IMR-90 (cell line): ENCODE measurements around the gene TTC3. TPM values are rescaled to one million over a fixed set of nuclear protein-coding genes. Genes with fewer than 3 reads are reported as not detected.

Experiments used
- ATAC-seq: fragments of 200-7000 bp; cut with Tn5 transposase; 2 replicates; pipeline ENCODE4 v1.9.1; 2020; ENCODE audit warnings: low read depth, mild to moderate bottlenecking, moderate library complexity
- BruUV-seq: library from RNA; stranded (reverse); fragments of 400-500 nt; replicated peaks from 2 replicates; lab custom pipeline; 2021; lab: Mats Ljungman, UMichigan
- CTCF ChIA-PET: fragments of 300-600 bp; formaldehyde crosslinking; extraction: SDS; loops from one replicate; lab custom pipeline; 2021; ENCODE audit warnings: antibody characterized with exemption; lab: Yijun Ruan, JAX
- POLR2A ChIA-PET: fragments of 300-600 bp; sonication (Branson Sonifier 250); formaldehyde crosslinking; loops from one replicate; lab custom pipeline; 2022; ENCODE audit warnings: antibody characterized with exemption; ENCODE audit not compliant: unreplicated experiment; lab: Charles Lee
- DNase-seq: peaks from one replicate; pipeline ENCODE4 v3.0.0; 2013
- H2AFZ ChIP-seq: replicated peaks from 2 replicates; pipeline ENCODE3; 2013; ENCODE audit warnings: low read length, mild to moderate bottlenecking; ENCODE audit not compliant: poor library complexity
- H2AK5ac ChIP-seq: 2 replicates; pipeline ENCODE4 v1.6.1; 2013; ENCODE audit warnings: low read depth, low read length, inconsistent platforms
- H2AK9ac ChIP-seq: replicated peaks from 2 replicates; pipeline ENCODE3; 2013; ENCODE audit warnings: mild to moderate bottlenecking, low read depth, low read length, moderate library complexity; ENCODE audit not compliant: poor library complexity
- H2BK120ac ChIP-seq: 2 replicates; pipeline ENCODE4 v1.6.1; 2013; ENCODE audit warnings: low read depth, low read length, inconsistent platforms
- H2BK15ac ChIP-seq: 3 replicates; pipeline ENCODE4 v1.6.1; 2013; ENCODE audit warnings: low read depth, low read length, inconsistent platforms
- H2BK20ac ChIP-seq: 2 replicates; pipeline ENCODE4 v1.6.1; 2013; ENCODE audit warnings: low read depth, mild to moderate bottlenecking, inconsistent platforms, low read length, moderate library complexity
- H2BK5ac ChIP-seq: 2 replicates; pipeline ENCODE4 v1.6.1; 2013; ENCODE audit warnings: mild to moderate bottlenecking, low read depth, low read length, inconsistent platforms; ENCODE audit not compliant: poor library complexity, severe bottlenecking
- H3K14ac ChIP-seq: replicated peaks from 2 replicates; pipeline ENCODE4 v1.6.1; 2013; ENCODE audit warnings: low read depth, low read length, inconsistent platforms
- H3K18ac ChIP-seq: 2 replicates; pipeline ENCODE4 v1.6.1; 2013; ENCODE audit warnings: low read depth, low read length, control low read depth
- H3K23ac ChIP-seq: 2 replicates; pipeline ENCODE4 v1.6.1; 2013; ENCODE audit warnings: low read depth, low read length, inconsistent platforms
- H3K27ac ChIP-seq: 2 replicates; pipeline ENCODE4 v1.5.1; 2013; ENCODE audit warnings: mild to moderate bottlenecking, control low read depth, low read length; ENCODE audit not compliant: insufficient read depth
- H3K27me3 ChIP-seq: 2 replicates; pipeline ENCODE4 v1.6.1; 2013; ENCODE audit warnings: low read length; ENCODE audit not compliant: control insufficient read depth, insufficient read depth
- H3K36me3 ChIP-seq: 2 replicates; pipeline ENCODE4 v1.6.1; 2013; ENCODE audit warnings: low read length, mixed read lengths; ENCODE audit not compliant: control insufficient read depth, insufficient read depth
- H3K4ac ChIP-seq: 2 replicates; pipeline ENCODE4 v1.6.1; 2013; ENCODE audit warnings: low read depth, low read length, inconsistent platforms
- H3K4me1 ChIP-seq: 2 replicates; pipeline ENCODE4 v1.6.1; 2013; ENCODE audit warnings: low read length, mixed read lengths; ENCODE audit not compliant: control insufficient read depth, insufficient read depth
- H3K4me2 ChIP-seq: 2 replicates; pipeline ENCODE4 v1.6.1; 2013; ENCODE audit warnings: low read depth, mild to moderate bottlenecking, control low read depth, low read length, moderate library complexity
- H3K4me3 ChIP-seq: 2 replicates; pipeline ENCODE4 v1.5.1; 2013; ENCODE audit warnings: low read depth, mild to moderate bottlenecking, control low read depth, low read length, moderate library complexity; ENCODE audit not compliant: insufficient read depth
- H3K56ac ChIP-seq: 2 replicates; pipeline ENCODE4 v1.6.1; 2013; ENCODE audit warnings: low read length, inconsistent platforms; ENCODE audit not compliant: insufficient read depth; ENCODE audit errors: extremely low read depth
- H3K79me1 ChIP-seq, 2 experiments: 2 replicates each; pipeline ENCODE4 v1.6.1; 2013; ENCODE audit warnings: low read length in 2 of 2, inconsistent platforms in 1 of 2, low read depth in 1 of 2
- H3K9ac ChIP-seq: 2 replicates; pipeline ENCODE4 v1.6.1; 2013; ENCODE audit warnings: low read depth, low read length, control low read depth
- H3K9me1 ChIP-seq: 2 replicates; pipeline ENCODE4 v1.6.1; 2013; ENCODE audit warnings: low read length, inconsistent platforms; ENCODE audit not compliant: insufficient read depth
- H3K9me3 ChIP-seq: 2 replicates; pipeline ENCODE4 v1.6.1; 2013; ENCODE audit warnings: low read length; ENCODE audit not compliant: control insufficient read depth, insufficient read depth
- H4K20me1 ChIP-seq: 2 replicates; pipeline ENCODE4 v1.6.1; 2013; ENCODE audit warnings: low read length, inconsistent platforms; ENCODE audit not compliant: insufficient read depth
- H4K5ac ChIP-seq: 2 replicates; pipeline ENCODE4 v1.6.1; 2013; ENCODE audit warnings: mild to moderate bottlenecking, low read depth, low read length, control low read depth
- H4K8ac ChIP-seq, 2 experiments: 2 replicates each; pipeline ENCODE4 v1.6.1; 2013; ENCODE audit warnings: low read depth in 2 of 2, low read length in 2 of 2, control low read depth in 1 of 2, inconsistent platforms in 1 of 2
- H4K91ac ChIP-seq: 2 replicates; pipeline ENCODE4 v1.6.1; 2013; ENCODE audit warnings: low read depth, low read length, inconsistent platforms; ENCODE audit not compliant: insufficient read depth
- CEBPB ChIP-seq: IDR thresholded peaks from 2 replicates; pipeline ENCODE4 v1.6.1; 2012; ENCODE audit warnings: low read depth, low read length, improper control_type of control experiment
- CHD1 ChIP-seq: IDR thresholded peaks from 2 replicates; pipeline ENCODE4 v1.6.1; 2012; ENCODE audit warnings: low read depth, low read length, improper control_type of control experiment
- FOS ChIP-seq: fragments of 150-350 bp; IDR thresholded peaks from 2 replicates; pipeline ENCODE4 v1.6.1; 2016; ENCODE audit warnings: low read depth, low read length
- MAZ ChIP-seq: IDR thresholded peaks from 2 replicates; pipeline ENCODE4 v1.6.1; 2012; ENCODE audit warnings: low read depth, mild to moderate bottlenecking, low read length, improper control_type of control experiment, moderate library complexity, borderline replicate concordance
- NFE2L2 ChIP-seq: fragments of 150-350 bp; IDR thresholded peaks from 2 replicates; pipeline ENCODE4 v1.6.1; 2016; ENCODE audit warnings: low read depth, mild to moderate bottlenecking, low read length
- RCOR1 ChIP-seq: IDR thresholded peaks from 2 replicates; pipeline ENCODE4 v1.6.1; 2012; ENCODE audit warnings: mild to moderate bottlenecking, low read length, improper control_type of control experiment; ENCODE audit not compliant: insufficient replicate concordance
- SMC3 ChIP-seq: fragments of 150-350 bp; IDR thresholded peaks from 2 replicates; pipeline ENCODE4 v1.6.1; 2016; ENCODE audit warnings: low read depth, mild to moderate bottlenecking, antibody characterized with exemption, low read length, moderate library complexity
- WGBS, 2 experiments: methylation state at CpG; one replicate each; pipeline versions ENCODE4 v1.1.5 to v1.1.7; 2013; ENCODE audit warnings: missing lambda C conversion rate in 2 of 2; ENCODE audit not compliant: insufficient read length in 1 of 2; ENCODE audit errors: extremely low coverage in 2 of 2; 5-methylcytosine and 5-hydroxymethylcytosine counted together
- dilution Hi-C: fragments of 300-500 bp; cut with HindIII; formaldehyde crosslinking; loops from one replicate; pipeline ENCODE4 v1.14.3; 2018; ENCODE audit warnings: low sequenced_read_pairs; ENCODE audit not compliant: unreplicated experiment
- in situ Hi-C: fragments of 300-500 bp; cut with MboI; formaldehyde crosslinking; loops from 3 replicates; pipeline ENCODE4 v1.14.3; 2019; ENCODE audit warnings: low sequenced_read_pairs, inconsistent platforms, mixed read lengths
- intact Hi-C: fragments of 100-400 bp; cut with micrococcal nuclease; formaldehyde crosslinking; loops from 2 replicates; pipeline ENCODE4 v1.10.0; 2022
- polyA plus RNA-seq, 3 experiments: library from polyadenylated mRNA; depleted of rRNA; stranded (reverse); fragments of >200 nt; gene quantifications; 2 replicates each; pipeline ENCODE4 v1.2.3, GENCODE V29; 2012; ENCODE audit warnings: low replicate concordance in 1 of 3
- total RNA-seq: library from RNA; depleted of rRNA; stranded (reverse); fragments of >200 nt; gene quantifications from 2 replicates; pipeline ENCODE4 v1.2.3, GENCODE V29; 2012
- TF ChIP-seq, protein P1 (sequence below): conservative IDR thresholded peaks from 2 replicates; pipeline ENCODE4 v1.5.1; 2012; ENCODE audit warnings: mild to moderate bottlenecking, low read depth, low read length, improper control_type of control experiment
- TF ChIP-seq, protein P2 (sequence below): fragments of 150-350 bp; IDR thresholded peaks from 2 replicates; pipeline ENCODE4 v1.6.1; 2017; ENCODE audit warnings: mild to moderate bottlenecking, antibody characterized with exemption, low read length, low read depth
- TF ChIP-seq, protein P3 (sequence below): fragments of 150-350 bp; IDR thresholded peaks from 2 replicates; pipeline ENCODE4 v1.6.1; 2016; ENCODE audit warnings: low read depth, mild to moderate bottlenecking, low read length, moderate library complexity, borderline replicate concordance

Gene TTC3
- total and polyA plus RNA-seq, 2 of the 4 experiments (the other 2 are of a cell fraction) = 96.7 to 293 TPM

DNA sequence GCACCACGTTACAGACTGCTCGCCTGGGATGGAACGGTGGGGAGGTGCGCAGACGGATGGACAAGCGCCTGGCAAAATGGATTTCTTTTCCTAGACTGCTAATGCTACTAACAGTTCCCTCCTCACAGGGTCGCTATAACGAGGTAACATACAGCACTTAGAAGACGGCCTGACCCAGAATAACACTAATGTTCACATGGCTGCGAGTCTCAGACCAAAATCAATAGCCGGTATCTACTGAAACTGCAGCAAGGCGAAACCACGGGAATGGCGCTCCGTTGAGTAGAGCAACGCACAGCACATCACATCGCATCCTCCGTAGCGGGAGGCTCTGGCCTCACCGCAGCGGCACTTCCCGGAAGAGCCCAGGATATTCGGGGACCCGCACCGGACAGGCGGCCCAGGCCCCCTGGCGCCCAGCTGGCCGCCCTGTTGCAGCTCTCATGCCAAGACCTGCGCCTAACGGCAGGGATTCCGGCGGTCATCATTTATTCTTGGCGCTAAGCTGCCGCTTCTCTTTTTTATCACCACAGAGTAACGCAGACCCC lies 147.5 kb downstream of the TTC3 start:
- intact Hi-C loops (loop anchor here (1.0 kb wide), 1 partner anchor 362 kb away; no protein-coding TSS in a partner anchor), dilution Hi-C loops (no loop called here)

More for the DNA sequence above, 147.5 kb downstream of the TTC3 start:
- Histone ChIP-seq H2BK20ac (no peak overlapping the region), H2BK15ac (no peak overlapping the region), H3K79me1 (peaks cover 4 to 19% of the 10 kb centered on the region in 2 experiments; a peak in 3 of 4 replicates), H4K5ac (no peak overlapping the region), H3K27me3 (no peaks in the 10 kb centered on the region), H3K9me1 (peaks cover 4% of the 10 kb centered on the region; the same call in 1 of the 2 replicates), H3K27ac (peak overlapping the region; percentile 41), H3K4me2 (peak overlapping the region; percentile 85), H4K91ac (peak overlapping the region; percentile 4), H3K36me3 (peaks cover 16% of the 10 kb centered on the region), H3K56ac (peak overlapping the region; percentile 45), H3K4me1 (peaks cover 2% of the 10 kb centered on the region), H2BK5ac (peak overlapping the region; percentile 46), H3K14ac (peak overlapping the region; percentile 23), H3K4me3 (peak overlapping the region; percentile 59), H4K8ac (peak overlapping the region; percentile 52 to 74), H3K4ac (peak overlapping the region; percentile 22), H3K18ac (peak overlapping the region; percentile 1; the same call in 1 of the 2 replicates), H2AK9ac (peak overlapping the region; percentile 74), H2AK5ac (peak overlapping the region; percentile 23; the same call in 1 of the 2 replicates), H4K20me1 (no peaks in the 10 kb centered on the region), H3K9ac (peak overlapping the region; percentile 35), H2BK120ac (peak overlapping the region; percentile 7; the same call in 1 of the 2 replicates), H3K9me3 (no peaks in the 10 kb centered on the region), H2AFZ (peak overlapping the region; percentile 96), H3K23ac (peak overlapping the region; percentile 29)
- in situ Hi-C loops = no loop called here
- DNase-seq (peak; percentile 50), ATAC-seq (peak; percentile 67)
- no TSS peak for BruUV-seq
- ChIA-PET POLR2A (interaction anchor here (0.6 kb wide), 2 partner anchors 344 to 620 kb away, joined by 3 to 5 read pairs; no protein-coding TSS in a partner anchor), CTCF (no interaction called here)
- TF ChIP-seq SMC3 = no peak
- TF ChIP-seq, protein P1, sequence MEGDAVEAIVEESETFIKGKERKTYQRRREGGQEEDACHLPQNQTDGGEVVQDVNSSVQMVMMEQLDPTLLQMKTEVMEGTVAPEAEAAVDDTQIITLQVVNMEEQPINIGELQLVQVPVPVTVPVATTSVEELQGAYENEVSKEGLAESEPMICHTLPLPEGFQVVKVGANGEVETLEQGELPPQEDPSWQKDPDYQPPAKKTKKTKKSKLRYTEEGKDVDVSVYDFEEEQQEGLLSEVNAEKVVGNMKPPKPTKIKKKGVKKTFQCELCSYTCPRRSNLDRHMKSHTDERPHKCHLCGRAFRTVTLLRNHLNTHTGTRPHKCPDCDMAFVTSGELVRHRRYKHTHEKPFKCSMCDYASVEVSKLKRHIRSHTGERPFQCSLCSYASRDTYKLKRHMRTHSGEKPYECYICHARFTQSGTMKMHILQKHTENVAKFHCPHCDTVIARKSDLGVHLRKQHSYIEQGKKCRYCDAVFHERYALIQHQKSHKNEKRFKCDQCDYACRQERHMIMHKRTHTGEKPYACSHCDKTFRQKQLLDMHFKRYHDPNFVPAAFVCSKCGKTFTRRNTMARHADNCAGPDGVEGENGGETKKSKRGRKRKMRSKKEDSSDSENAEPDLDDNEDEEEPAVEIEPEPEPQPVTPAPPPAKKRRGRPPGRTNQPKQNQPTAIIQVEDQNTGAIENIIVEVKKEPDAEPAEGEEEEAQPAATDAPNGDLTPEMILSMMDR = no peak
- TF ChIP-seq RCOR1 = no peak
- TF ChIP-seq, protein P2, sequence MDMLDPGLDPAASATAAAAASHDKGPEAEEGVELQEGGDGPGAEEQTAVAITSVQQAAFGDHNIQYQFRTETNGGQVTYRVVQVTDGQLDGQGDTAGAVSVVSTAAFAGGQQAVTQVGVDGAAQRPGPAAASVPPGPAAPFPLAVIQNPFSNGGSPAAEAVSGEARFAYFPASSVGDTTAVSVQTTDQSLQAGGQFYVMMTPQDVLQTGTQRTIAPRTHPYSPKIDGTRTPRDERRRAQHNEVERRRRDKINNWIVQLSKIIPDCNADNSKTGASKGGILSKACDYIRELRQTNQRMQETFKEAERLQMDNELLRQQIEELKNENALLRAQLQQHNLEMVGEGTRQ = no peak
- no peak for TF ChIP-seq FOS
- TF ChIP-seq, protein P3, sequence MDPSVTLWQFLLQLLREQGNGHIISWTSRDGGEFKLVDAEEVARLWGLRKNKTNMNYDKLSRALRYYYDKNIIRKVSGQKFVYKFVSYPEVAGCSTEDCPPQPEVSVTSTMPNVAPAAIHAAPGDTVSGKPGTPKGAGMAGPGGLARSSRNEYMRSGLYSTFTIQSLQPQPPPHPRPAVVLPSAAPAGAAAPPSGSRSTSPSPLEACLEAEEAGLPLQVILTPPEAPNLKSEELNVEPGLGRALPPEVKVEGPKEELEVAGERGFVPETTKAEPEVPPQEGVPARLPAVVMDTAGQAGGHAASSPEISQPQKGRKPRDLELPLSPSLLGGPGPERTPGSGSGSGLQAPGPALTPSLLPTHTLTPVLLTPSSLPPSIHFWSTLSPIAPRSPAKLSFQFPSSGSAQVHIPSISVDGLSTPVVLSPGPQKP = no peak
- TF ChIP-seq MAZ = no peak
- no peak for TF ChIP-seq CHD1
- no peak for TF ChIP-seq CEBPB
- no peak for TF ChIP-seq NFE2L2
- 5% methylated on average over 15 of the region's 35 CpGs; no CpG with 5 or more reads in 1 of the 2 experiments for WGBS, 2 experiments
